Posterior vena cava (tissue), 2 donors: Measurements from ENCODE around the gene HKDC1. TPM values are rescaled to one million over a fixed set of nuclear protein-coding genes. Genes with fewer than 3 reads are reported as not detected.
A peak's percentile ranks its signal among the peaks of the same experiment; 100 is the strongest.
"Not testable (repeated sequence)": the region's sequence is repeated elsewhere in the genome, so short reads cannot be mapped to it uniquely, and the experiment has no call there.

Source experiments
- DNase-seq: peaks from one replicate; pipeline ENCODE4 v3.0.0-alpha.2; 2020; ENCODE audit warnings: low spot score
- intact Hi-C, 2 donors: fragments of 100-400 bp; cut with DNase I; formaldehyde crosslinking; loops; one replicate each; pipeline versions ENCODE4 v1.14.1 to v1.14.2; 2022 to 2023
- long read RNA-seq, 2 donors: library from polyadenylated mRNA; unstranded; transcript quantifications; one replicate each; pipeline ENCODE4 v2.0.0, GENCODE V29; 2020 to 2021
- total RNA-seq, 2 donors: library from RNA; stranded (reverse); fragmentation: NEBNext Ultra II Directional; extraction: Animal tissue kit (Norgen Biotek cat#: 25700); gene quantifications; one replicate each; pipeline ENCODE4 v1.2.1, GENCODE V29; 2021
- donor health status: DM: yes; HTN: yes; CAD: no.
- donor health status: DM: yes; HTN: yes; CAD: no.

Gene HKDC1, protein sequence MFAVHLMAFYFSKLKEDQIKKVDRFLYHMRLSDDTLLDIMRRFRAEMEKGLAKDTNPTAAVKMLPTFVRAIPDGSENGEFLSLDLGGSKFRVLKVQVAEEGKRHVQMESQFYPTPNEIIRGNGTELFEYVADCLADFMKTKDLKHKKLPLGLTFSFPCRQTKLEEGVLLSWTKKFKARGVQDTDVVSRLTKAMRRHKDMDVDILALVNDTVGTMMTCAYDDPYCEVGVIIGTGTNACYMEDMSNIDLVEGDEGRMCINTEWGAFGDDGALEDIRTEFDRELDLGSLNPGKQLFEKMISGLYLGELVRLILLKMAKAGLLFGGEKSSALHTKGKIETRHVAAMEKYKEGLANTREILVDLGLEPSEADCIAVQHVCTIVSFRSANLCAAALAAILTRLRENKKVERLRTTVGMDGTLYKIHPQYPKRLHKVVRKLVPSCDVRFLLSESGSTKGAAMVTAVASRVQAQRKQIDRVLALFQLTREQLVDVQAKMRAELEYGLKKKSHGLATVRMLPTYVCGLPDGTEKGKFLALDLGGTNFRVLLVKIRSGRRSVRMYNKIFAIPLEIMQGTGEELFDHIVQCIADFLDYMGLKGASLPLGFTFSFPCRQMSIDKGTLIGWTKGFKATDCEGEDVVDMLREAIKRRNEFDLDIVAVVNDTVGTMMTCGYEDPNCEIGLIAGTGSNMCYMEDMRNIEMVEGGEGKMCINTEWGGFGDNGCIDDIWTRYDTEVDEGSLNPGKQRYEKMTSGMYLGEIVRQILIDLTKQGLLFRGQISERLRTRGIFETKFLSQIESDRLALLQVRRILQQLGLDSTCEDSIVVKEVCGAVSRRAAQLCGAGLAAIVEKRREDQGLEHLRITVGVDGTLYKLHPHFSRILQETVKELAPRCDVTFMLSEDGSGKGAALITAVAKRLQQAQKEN
- under 1 TPM; 0.05 to 0.09 TPM for total RNA-seq
- long read RNA-seq, donor 1, result 0 reads
- long read RNA-seq, donor 2, result 0 reads

DNA sequence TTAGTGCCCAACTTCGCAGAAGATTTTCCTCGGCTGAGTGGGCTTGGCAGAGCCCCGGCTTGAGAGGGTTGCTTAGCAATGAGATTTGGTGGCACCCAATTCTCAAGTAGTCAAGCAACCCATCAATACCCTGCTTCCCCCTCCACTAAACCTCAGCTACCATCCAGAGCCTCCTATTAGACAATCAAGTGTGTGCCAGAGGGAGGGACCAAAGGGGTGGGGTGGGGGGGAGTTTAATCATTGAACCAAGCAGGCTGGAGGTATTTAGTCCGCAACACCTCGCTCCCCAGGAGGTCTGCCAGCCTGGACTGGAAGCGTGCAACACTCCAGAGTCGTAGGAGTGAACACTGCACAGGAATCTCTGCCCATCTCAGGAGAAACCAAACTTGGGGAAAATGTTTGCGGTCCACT lies at the start of gene HKDC1:
Gene HKDC1 (plus strand): TSS at position 292 of the 411 bp plus-strand sequence. CDS start 104 bp downstream, at position 396.
- intact Hi-C loops, result no loop called here
- DNase-seq, result no peak

GRCh38 chr10:69172241-69172982 lies 47.7 kb upstream of the HKDC1 start:
- intact Hi-C loops, result no loop called here
- no peak for DNase-seq

DNA sequence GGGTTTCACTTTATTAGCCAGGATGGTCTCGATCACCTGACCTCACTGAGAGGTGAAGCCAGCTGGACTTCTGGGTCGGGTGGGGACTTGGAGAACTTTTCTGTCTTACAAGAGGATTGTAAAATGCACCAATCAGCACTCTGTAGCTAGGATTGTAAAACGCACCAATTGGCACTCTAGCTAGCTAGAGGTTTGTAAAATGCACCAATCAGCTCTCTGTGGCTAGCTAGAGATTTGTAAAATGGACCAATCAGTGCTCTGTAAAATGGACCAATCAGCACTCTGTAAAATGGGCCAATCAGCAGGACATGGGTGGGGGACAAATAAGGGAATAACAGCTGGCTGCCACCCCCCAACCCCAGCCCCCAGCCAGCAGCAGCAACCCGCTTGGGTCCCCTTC lies 44.8 kb upstream of the HKDC1 start:
- DNase-seq, result not testable (repeated sequence)

GRCh38 chr10:69176823-69177222 lies 43.3 kb upstream of the HKDC1 start:
- DNase-seq, result no peak
- intact Hi-C loops, result no loop called here

More for the DNA sequence above, 44.8 kb upstream of the HKDC1 start:
- intact Hi-C loops, result not testable (repeated sequence)

DNA sequence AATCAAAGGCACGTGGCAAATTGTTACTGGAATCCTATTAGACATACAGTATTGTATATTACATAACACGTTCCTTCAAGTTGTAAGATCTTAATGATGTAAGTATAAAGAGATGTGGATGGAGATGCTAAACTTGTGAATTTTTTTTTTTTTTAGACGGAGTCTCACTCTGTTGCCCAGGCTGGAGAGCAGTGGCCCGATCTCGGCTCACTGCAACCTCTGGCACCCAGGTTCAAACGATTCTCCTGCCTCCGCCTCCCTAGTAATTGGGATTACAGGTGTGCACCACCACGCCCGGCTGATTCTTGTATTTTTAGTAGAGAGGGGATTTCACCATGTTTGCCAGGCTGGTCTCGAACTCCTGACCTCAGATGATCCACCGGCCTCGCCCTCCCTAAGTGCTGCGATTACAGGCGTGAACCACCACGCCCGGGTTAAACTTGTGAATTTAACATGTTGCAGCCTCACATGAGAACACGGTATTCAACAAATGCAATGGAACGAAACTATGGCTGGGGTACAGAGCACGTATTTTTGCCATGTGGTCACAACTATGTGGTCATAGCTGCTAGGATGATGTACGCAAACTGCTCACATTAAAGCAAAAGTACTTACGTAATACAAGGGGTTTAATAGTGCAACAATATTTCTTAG lies 40.9 kb upstream of the HKDC1 start:
- no peak for DNase-seq
- intact Hi-C loops, result no loop called here

- intact Hi-C loops, result no loop called here
- DNase-seq, result peak; percentile 97
These were observed 40.2 kb upstream of the HKDC1 start, which contains the start of gene SUPV3L1 for GRCh38 chr10:69179743-69180524. Gene SUPV3L1 (plus strand): TSS chr10:69180234. CDS start chr10:69180292, 58 bp downstream.

- intact Hi-C loops, result no loop called here
- DNase-seq, result no peak
These were observed 39.5 kb upstream of the HKDC1 start for GRCh38 chr10:69180525-69181204.

GRCh38 chr10:69181433-69181832 lies 38.7 kb upstream of the HKDC1 start:
- intact Hi-C loops, result no loop called here
- no peak for DNase-seq

GRCh38 chr10:69182005-69182404 lies 38.1 kb upstream of the HKDC1 start:
- intact Hi-C loops, result no loop called here
- no peak for DNase-seq

- intact Hi-C loops, result no loop called here
- DNase-seq, result no peak
These were observed 33.6 kb upstream of the HKDC1 start for GRCh38 chr10:69186524-69186923.

DNA sequence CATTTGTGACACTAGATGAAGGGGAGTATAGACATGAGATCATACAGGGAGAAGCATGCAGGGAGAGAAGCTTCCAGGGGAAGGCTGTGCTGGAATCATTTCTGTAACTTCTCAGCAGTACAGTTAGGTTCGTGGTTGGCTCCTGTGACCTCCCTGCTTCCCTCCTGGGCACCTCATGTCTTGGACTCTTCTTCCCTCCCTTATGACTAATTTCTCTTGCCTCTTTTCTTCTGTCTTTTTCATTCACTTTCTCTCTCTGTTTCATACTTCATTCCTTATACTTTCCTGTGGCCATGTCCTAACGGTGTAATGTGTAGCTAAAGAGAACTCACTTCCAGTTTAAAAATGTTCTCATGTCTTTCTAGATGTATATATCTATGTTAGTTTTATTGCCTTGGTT lies 19.1 kb upstream of the HKDC1 start:
- no peak for DNase-seq
- intact Hi-C loops, result no loop called here

DNA sequence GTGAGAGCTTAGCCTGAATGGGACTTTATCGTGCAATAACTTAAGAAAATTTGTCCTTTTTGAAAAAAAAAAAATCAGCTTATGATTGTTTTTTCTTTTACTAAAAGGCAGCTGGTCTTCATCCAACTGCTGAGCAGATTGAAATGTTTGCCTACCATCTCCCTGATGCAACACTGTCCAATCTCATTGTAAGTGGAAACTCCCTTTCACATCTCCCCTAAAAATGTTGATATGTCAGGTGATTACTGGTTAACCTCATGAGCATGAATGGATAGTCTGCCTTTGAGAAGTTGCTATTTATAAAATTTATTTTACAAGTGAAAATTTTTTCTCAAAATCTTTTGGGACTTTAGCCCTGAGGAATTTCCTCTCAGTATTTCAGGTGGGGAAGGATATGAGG lies 17.8 kb upstream of the HKDC1 start:
- DNase-seq, result no peak
- intact Hi-C loops, result no loop called here

DNA sequence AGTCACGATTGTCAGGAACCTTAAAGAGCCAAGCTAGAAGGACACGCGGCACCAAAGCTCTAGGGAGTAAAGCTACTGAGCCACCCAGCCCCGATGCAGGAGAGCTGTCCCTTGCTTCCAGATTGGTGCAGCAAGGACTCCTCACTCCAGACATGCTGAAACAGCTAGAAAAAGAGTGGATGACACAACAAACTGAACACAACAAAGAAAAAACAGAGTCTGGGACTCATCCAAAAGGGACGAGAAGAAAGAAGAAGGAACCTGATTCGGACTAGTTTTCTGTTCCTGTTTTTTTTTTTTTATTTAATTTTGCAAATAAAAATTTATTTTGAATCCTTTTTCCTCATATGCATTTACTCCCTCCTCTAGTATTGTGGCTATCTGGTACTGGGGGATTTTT lies 11.4 kb upstream of the HKDC1 start:
- no peak for DNase-seq
- intact Hi-C loops, result no loop called here

GRCh38 chr10:69209787-69210484 lies 10.2 kb upstream of the HKDC1 start:
- no peak for DNase-seq
- intact Hi-C loops, result no loop called here

GRCh38 chr10:69211104-69211503 lies 9.0 kb upstream of the HKDC1 start:
- intact Hi-C loops, result no loop called here

DNA sequence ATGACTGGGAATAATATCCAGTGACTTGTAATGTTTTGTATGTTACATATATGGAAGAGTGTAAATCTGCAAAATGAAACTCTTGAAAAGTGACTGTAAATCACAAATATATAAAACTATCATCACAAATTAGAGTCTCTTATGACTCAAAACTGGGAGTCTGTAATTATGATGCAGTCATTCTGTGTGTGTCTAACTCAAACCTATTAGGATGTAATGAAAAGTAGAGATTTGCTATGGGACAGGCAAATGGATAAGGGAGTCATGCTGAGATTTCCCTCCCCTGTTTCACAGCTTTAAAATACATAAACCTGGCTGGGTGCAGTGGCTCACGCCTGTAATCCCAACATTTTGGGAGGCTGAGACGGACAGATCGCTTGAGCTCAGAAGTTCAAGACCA lies 8.6 kb upstream of the HKDC1 start:
- intact Hi-C loops, result no loop called here
- DNase-seq, result no peak

More at GRCh38 chr10:69211104-69211503, 9.0 kb upstream of the HKDC1 start:
- no peak for DNase-seq
